Activated T-cell treated with anti-CD3 and anti-CD28 coated beads for 4 hours (primary cell): Measurements from ENCODE around the gene POP7.

Experiments used
- DNase-seq: peaks from one replicate; pipeline ENCODE4 v3.0.0-alpha.2; 2020

Gene POP7

DNA sequence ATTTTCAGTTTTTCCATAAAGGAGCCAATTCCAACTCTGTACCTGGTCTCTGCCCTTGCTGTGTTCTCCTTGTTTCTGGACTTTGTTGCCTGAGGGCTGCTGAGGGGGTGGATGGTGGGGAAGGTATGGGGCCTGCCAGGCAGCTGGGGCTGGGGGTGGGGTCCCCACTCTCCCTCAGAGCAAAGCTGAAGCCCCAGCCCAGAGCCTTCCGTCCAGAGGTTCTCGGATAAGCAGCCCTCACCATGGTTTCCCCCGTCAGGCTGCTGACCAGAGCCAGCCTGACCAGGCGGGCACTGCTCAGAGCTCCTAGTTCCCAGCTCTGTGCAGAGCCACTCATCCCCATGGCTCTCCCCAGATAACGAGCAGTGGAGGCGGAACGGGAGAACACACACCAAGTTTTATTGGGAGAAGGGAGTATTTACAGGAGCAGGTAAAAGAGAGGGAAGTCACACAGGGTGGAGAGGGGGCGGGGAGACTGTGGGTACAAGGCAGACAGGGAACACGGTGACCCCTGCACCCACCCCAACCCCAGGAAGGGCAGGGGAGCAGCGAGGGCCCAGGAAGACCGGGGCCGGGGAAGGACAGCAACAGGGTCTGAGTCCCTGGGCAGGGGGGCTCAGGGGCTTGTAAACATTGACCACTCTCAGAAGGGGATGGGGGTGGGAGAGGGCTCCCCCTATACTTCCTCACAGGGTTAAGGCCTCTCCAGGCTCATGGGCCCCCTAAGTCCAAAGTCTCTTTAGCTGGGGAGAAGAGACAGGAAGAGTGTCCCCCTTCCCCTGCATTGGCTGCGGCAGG lies 26.6 kb upstream of the POP7 start:
- DNase-seq, result no peak

DNA sequence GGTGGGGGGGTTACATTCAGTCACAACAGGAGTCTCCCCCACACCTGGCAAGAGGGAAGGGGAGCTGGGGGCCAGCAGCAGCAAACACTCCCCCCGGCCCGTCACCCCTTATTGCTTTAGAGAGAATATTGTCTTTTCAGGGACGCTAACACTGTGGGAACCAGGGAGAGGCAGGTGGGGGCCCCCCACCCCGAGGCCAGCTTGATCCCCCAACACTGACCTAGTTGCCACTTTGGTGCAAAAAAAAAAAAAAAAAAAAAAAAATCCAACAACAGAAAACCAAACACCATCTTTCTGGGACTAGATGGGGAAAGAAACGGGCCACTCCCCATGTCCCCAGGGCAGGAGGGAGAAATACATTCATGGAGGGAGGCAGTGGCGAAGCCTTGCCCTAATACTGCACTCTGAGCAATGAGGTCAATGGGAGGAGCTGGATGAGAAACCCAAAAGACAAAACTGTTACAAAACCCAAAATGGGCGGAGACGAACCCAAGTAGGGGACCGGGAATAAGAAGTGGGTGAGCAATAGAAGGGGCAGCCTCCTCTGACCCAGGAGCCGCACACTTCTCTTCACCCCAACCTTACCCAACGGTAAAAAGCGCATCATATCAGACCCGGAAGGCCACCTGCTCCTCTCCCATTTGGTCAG lies 25.9 kb upstream of the POP7 start:
- no peak for DNase-seq

DNA sequence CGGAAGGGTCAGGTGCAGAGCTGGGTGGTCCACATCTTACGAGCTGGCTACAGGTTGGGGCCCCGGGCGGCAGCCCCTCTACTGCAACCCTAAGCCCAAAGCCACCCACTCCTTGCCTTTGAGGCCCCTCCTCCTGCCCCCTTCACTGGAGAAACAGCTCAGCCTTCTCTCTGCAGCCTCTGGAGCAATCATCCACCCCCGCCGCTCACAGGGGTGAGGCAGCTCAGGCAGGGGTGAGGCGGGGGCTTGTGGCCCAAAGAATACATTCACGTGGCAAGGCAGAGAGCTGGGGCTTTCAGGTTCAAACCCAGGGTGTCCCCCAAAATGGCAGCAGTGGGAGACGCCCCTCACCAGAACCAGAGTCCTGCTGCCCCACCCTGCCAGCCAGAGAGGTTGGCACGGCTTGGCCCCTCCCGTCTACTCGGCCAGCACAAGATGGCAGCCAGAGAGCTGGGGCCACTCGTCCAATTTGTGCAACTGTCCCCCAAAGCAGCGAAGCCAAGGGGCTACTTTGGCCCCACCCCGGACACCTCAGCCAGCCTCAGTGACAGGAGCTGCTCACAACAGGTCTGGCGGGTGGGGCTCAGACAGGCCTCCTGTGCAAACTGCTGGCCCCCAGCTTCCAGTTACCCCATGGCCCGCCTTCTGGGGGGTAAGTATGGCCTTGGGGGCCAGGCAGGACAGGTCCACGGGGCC lies 25.2 kb upstream of the POP7 start:
- DNase-seq, result no peak

DNA sequence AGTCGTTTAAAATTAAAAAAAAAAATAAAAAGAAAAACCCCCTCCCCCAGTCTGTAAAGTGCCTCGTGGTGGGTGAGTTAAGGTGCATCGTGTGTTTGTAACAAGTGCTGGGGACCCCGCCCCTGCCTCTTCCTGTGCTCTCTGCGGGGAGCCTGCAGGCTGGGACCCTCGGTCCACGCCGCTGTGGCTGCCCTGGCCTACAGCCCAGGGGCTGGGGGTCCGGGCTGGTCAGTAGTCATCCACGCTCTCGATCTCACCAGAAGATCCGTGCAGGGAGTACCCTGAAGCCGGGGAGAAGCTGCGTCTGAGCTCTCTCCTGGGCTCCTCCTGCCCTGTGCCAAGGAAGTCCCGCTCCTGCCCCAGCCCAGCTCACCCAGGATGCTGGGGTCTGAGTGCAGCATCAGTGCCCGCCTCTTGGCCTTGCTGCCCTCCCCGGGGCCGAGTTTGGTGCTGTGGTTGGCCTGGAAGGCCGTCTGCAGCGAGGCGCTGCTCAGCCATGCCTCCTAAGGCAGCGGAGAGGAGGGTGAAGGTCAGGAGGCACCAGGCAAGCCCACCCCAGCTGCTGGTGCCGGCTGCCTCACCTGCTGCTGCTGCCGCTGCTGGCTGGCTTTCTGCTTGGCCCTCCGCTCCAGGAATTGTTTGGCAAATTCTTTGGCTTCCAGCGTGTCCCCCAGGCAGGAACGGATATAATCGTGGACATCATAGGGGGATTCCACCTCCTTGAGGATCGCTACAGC lies 24.3 kb upstream of the POP7 start:
- DNase-seq, result no peak

DNA sequence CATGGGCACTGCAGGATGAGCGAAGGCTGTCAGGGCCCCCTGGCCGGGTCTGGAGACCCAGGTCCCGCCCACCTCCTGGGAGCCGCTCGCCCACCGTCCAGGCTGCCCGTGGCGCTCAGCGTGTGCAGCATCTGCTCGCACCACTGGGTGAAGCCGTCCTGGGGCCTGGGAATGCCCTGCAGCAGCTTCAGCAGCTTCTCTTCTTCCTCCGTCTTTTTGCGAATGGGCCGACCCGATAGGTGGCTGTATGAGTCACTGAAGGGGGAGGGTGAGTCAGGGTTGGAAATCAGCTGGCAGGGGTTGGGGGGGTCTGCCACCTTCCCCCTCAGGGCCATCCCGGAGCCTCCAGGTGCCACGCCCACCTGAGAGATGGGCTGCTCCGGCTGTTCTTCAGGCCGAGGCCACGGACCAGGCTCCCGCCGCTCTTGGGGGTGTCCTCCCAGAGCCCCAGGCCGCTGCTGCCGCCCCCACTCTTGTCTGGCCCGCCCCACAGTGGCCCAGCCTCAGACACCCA lies 23.6 kb upstream of the POP7 start:
- DNase-seq, result peak; percentile 32

DNA sequence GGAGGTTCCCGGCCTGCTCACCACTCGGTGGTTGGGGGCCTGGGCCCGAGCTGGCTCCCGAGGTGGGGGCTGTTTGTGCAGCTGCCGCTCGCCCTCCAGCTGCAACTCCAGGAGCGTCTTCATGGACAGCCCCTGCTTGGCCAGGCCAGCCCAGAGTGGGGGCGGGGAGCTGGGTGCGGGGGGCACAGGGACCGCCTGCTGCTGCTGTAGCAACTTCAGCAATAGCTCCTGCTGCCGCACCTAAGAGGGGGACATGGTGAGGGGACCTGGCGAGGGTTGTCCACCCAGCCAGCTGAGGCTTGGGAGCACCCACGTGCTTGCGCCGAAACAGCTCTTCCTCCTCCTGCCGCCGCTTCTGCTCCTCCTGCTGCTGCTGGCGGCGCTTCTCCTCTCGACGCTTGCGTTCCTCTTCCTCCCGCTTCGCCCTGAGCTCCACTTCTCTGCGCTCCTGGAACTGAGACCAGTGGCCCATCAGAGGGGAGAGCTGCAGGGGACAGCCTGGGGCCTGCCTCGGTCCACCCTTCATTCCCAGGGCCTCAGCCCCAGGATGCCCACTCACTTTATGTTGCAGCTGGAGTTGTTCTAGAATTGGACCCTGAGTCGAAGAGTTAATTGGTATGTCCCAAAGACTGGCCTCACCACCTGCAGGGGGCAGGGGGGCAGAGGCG lies 22.8 kb upstream of the POP7 start:
- DNase-seq, result no peak

DNA sequence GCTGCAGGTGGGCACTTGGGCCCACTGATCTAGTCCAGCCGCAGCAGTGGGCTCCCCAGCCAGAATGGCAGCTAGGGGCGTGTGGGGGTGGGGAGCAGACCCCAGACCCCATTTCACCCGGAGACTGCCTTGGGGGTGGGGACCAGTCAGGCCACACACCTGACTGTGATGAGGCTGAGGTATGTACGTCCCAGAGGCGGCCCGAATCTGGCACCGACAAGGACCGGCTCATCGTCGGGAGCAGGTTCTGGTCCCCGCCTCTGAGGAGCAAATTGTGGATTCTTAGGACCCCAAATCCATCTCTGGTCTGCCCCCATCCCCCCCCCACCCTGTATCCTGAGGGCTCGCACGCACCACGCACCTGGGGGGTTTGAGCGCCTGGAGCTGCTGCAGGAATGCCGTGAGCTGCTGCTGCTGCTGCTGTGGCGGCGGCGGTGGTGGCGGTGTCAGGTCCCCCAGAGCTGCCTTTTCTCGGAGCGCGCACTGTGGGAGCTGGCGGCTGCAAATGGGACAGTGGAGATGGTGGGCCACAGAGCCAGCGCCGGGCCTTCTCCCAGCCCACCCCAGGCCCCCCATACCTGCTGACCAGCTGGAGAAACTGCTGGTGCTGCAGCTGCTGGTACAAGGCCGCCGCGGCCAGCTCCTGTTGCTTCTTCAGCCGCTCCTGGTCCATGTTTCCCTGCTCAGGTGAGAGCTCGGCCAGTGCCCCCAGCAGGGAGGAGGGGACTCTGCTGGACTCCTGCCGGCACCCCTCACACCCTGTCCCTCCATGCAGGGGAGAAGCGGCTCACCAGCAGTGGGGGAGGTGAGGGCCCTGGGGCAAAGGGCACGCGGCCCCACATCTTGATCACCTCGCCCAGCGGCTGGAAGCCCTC lies 22.0 kb upstream of the POP7 start:
- DNase-seq, result no peak

DNA sequence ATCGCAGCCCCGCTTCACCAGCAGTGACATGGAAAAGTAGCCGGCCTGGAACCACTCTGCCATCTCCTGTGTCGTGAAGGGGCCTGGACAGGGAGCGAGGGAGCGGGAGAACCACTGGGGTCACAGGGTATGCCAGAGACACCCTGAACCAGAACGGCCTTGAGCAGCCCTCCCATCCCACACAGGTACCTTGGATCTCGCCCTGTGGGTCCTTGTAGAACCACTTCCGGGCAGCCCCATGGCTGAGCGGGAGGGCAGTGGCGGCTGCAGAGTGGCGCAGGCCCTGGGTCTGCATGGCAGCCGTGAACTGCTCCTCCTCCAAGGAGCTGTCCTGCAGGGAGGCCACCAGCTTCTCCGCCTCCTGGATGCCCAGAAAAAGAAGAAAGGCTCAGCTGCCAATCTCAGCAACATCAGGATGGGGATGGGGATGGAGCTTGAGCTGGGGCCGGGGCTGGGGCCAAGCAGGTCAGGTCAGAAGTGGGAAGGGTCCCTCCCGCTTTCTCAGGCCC lies 21.3 kb upstream of the POP7 start:
- DNase-seq, result no peak

DNA sequence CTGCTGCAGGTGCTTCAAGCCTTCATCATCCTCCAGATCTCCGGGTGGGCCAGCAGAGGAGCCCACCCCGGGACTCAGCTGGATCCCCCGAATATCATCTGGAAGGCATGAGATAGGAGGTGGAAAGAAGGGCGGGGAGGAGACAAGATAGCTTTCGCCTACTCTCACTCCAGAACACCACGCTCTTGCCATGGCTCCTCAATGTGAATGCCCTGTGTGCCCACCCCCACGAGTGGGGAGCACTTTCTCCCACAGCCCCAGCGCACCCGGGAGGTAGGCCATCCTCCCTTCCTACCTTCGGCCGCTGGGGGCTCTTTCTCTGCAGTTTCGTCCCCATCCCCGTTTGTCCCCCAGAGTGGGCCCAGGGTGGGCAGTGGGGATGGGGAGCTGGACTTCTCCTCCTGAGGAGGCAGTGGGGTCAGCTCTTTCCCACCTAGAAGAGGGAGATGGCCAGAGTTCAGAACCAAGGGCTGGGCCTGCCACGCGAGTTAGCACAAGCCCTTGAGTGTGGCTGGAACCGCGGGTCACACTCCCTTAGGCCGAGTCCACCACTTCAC lies 20.8 kb upstream of the POP7 start:
- no peak for DNase-seq

DNA sequence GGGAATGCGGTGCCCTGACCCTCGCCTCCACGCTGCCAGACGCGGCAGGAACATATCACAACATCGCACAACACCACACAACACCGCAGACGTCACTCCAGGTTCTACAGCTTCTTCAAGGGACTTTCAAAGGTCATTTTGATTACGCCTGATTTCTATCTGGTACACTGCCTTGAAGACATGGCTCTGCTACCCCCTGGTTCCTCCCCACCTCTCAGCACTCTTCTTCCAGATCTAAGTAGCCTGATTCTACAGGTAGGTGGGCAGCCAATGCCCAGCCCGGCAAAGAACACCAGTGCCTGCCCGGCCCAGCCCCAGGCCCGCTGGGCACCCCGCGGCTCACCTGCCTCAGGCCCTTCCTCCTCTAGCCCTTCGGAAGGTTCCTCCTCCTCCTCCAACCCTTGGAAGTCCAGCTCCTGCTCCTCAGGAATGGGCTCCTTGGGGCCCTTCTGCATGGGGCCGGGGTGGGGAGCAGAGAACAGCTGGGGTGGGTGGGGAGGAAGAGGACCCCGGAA lies 20.2 kb upstream of the POP7 start:
- DNase-seq, result no peak

DNA sequence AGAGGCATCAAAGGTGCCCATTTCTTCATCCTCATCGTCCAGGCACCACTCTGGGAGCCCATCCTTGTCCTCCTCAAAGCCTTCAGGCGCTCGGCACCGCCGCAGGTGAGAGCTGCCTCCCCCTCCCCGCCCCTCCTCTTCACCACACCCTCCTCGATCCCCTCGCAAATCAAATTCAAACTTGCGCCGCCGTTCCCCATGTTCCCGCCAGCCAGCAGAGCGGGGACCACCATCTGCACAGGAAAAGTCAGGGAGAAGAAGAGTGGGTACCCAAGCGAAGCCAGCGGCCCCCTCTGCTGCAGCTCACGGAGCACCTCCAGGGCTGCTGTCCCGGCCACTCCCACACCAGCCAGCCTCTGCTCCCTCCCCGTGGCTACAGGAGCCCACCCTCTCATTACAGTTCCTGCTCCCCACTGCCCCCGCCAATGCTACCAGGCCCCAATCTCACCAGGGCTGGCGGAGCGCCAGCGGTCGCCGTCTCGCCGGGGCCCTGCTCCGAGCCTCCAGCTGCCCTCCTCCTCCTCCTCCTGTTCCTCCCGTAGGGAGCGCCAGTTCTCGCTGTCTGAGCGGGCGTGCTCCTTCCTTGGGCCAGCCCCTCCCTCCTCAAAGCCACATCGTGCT lies 19.6 kb upstream of the POP7 start:
- no peak for DNase-seq

DNA sequence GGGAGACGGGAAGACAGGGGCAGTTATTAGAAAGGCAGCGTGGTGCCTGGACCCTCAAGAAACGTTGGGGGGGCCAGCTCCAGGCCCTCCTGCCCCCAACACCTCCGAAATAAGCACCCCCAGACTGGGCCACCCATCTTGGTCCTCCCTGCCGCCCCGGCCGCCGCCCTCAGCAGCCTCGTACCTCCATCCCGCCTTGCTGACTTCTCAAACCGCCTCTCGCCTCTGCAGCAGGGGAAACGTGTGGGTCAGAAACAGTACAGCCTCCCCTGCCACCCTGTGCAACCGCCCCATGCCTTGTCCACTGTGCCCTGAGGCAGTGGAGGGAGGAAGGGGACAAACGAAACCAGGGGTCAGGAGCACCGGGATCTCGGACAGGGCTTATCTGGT lies 19.1 kb upstream of the POP7 start:
- DNase-seq, result no peak

DNA sequence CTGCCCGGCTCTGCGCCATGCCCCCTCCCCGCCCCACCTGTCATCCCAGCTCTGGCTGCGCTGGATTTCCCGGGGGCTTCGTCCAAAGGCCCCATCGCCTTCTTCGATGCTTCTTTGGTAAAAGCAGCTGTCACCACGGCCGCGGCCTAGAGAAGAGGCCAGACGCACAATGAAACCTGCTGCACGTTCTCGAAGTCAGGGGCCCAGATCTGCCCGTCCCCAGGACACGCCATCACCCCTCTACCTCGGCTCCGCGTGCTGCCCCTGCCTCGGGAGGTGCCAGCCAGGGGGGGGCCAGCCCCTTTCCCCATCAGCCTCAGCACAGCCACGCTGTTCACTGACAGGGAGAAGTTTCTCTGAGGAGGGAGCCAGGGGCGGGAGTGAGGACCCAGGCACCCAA lies 18.7 kb upstream of the POP7 start:
- DNase-seq, result no peak

DNA sequence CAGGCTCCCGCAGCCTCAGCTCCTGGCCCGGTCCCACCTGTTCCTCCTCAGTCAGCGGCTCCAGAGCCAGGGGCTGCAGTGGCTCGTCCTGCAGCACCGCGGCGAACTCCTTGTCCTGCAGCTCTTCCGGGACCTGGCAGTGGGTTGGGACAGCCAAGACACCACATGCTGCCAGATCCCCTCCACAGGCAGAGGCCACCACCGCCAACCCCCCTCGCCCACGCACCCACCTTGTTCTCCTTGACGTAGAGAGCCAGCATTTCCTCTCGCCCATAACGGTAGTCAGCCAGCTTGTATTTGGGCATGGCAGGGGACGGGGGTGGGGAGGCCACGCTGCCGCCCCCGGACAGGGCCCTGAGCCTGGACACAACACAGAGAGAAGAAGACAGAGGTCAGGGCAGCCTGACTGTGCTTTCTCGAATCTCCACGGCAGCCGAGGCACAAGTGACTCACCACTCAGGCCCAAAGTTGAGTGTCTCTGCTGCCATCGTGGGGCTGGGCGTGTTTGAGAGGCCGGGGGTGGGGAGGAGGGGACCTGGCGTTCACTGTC lies 18.1 kb upstream of the POP7 start:
- DNase-seq, result no peak

DNA sequence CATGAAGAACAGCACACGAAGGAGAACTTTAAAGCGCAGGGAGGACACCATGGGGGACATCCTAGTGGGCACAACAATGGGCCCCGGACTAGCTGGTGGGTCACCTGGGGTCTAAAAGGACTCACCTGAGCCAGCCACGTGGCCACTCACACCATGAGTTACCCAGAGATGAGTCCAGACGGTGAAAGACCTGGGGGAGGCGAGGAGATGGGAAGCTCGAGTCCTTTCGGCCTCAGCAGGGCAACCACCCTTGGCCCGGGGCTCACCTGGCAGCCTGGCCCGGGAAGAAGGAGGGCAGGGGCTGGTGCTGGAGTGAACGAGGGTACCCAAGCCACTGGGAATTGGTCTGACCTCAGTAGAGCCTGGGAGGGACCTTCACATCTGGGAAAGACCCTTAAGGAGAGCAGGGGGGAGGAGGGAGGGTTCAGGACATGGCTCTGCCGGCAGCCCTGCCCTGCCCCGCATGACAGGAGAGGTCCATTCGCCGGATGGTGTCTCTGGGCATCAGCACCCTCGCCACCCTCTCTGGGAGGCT lies 17.5 kb upstream of the POP7 start:
- DNase-seq, result no peak

DNA sequence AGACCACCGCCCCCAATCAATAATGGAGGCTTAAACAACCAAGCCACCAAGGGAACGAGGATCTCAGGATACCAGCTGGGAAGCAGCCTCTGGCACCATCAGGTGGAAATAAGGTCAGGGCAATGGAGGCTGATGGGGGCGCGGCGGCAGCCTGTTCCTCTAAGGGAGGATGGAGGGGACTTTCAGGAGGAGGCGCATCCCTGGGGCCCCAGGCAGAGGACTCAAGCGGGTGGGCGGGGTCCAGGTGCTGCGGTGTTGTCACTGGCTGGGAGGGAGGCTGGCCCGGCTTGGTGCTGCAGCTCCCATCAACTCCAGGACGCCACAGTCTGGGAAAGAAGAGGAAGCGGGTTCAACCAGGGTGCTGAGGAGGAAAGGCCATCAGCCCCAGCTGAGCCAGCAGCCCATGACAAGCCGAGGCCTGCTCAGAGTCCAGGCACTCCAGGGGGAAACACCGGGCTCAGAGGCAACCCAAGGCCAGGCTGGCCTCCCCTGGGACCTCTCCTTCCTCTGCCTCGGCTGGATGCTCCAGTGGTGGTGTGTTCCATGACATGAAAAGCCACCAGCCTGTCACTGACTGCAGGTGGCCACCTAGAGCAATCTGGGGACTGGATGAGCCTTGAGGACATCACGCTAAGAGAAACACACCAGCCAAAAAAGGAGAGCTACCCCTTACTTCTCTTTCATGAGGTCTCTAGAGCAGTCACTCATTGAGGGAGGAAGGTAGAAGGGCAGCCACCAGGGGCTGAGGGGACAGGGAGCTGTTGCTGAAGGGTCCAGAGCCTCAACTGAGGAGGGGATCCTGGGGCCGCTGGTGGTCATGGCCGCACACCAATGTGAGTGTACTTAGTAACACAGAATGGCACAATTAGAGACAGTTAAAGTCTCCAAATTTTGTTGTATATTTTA lies 16.4 kb upstream of the POP7 start:
- DNase-seq, result no peak

DNA sequence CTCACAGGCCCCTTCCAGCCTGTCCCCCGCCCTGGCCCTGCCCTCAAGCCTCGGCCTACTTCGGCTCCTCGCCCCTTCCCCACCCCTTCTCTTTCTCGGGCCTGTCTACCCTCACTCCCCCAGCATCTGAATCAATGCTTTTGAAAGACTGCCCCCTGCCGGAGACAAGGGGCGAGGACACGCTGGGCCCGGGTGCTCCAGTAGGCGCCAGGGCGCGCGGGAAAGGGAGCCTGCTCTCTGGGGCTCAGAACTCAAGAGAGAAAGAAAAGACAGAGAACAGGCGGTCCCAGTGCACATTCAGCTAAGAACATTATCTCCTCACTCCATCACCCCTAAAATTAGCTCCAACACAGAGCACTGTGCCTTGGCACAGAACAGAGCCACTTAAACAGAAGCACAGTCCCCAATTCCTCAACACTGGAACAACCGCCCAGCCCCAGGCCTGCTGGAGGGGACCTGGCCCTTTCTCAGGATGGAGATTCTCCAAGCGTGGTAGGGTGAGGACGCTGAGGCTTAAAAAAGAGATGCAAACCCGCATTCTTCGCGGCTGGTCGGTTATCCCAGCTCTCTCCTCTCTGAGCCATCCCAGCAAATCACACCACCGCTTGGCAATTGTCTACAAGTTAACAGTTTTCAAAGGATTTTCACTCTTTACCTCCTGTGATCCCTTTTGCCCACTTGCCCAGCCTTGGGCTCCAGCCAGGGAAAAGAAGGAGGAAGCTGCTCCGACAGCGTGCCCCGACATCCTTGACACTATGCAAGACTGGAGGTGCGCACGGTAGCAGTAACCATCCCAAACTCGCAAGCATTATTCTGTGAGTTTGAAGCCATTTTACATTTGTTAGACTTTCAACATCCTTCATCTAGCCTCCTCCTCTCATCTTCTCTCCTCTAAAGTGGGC lies 14.0 kb upstream of the POP7 start:
- peak; percentile 78 for DNase-seq

DNA sequence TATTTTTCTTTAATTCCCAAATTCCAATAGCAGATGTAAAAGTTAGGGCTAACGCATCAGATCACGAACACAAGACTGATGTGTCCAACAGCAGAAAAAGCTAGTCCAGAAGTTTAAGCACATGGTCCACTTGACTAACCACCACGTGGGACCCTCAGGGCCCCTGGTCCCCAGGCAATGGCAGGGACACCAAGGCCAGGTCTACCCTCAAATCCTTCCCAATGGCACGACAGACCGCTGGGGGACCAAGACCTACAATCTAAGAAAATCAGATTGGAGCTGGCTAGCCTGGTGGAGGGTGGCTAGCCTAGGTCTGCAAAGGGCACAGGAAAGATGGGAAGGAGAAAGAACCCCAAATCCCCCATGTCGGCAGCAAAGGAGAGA lies 13.4 kb upstream of the POP7 start:
- no peak for DNase-seq
